ENCODE measurements around the gene DDA1.

DDA1 gene

DNA sequence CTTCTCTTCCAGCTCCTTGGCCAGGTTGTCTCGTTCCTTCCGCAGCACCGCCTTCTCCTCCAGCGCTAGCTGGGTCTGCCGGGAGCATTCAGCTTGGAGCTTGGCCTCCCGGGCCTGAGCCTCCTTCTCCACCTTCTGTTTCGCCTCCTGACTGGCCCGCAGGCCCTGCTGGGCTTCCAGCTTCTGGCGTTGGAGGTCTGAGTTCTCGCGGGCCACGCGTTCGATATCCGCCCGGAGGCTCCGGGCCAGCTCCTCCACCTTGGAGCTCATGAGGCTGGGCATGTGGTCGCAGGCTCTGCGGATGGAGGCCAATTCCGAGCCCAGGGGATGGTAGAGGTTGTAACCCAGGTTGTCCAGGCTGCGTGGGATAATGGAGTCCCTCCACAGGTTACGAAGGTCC, 56.0 kb downstream of the DDA1 start:
- no peak overlapping the region for H3K4me3 ChIP-seq (ENCODE audit: insufficient read depth, low read length, poor library complexity, severe bottlenecking)
- H3K4me2 ChIP-seq (ENCODE audit: low read depth, low read length, poor library complexity, severe bottlenecking) = no peak overlapping the region
- H3K27me3 ChIP-seq (ENCODE audit: low read length) = no peaks in the 10 kb centered on the region
- H2AFZ ChIP-seq (ENCODE audit: low read depth, low read length, severe bottlenecking) = no peak overlapping the region
- H3K79me2 ChIP-seq (ENCODE audit: insufficient read depth, low read length) = no peaks in the 10 kb centered on the region
- H3K27ac ChIP-seq (ENCODE audit: low read depth, low read length) = no peak overlapping the region
- TF ChIP-seq EZH2phosphoT487 (conservative IDR thresholded peaks at IDR 0.05; ENCODE audit: low read length) = no peak
- no peak for TF ChIP-seq CTCF (IDR thresholded peaks at IDR 0.05; ENCODE audit: insufficient read depth, low read length, poor library complexity, severe bottlenecking)
- no peaks in the 10 kb centered on the region for H4K20me1 ChIP-seq (ENCODE audit: low read depth, low read length)
- H3K9me2 ChIP-seq (replicated peaks; ENCODE audit: insufficient read depth, low read length) = no peaks in the 10 kb centered on the region
- H3K36me3 ChIP-seq (ENCODE audit: low read length) = no peaks in the 10 kb centered on the region
- peaks cover 9% of the 10 kb centered on the region for H3F3A ChIP-seq (ENCODE audit: insufficient read depth)
- no peaks in the 10 kb centered on the region for H3K9me3 ChIP-seq (ENCODE audit: insufficient read depth, low read length)
- H3K9ac ChIP-seq (ENCODE audit: low read length) = no peak overlapping the region

GRCh38 chr19:17370026-17370587, 60.7 kb downstream of the DDA1 start:
- Histone ChIP-seq H3F3A (ENCODE audit: insufficient read depth) (peaks cover 18% of the 10 kb centered on the region), H3K27me3 (ENCODE audit: low read length) (no peaks in the 10 kb centered on the region), H3K9me3 (ENCODE audit: insufficient read depth, low read length) (no peaks in the 10 kb centered on the region), H3K9ac (ENCODE audit: low read length) (peak overlapping the region; percentile 48), H4K20me1 (ENCODE audit: low read depth, low read length) (no peaks in the 10 kb centered on the region), H3K27ac (ENCODE audit: low read depth, low read length) (peak overlapping the region; percentile 98), H3K4me3 (ENCODE audit: insufficient read depth, low read length, poor library complexity, severe bottlenecking) (peak overlapping the region; percentile 31), H2AFZ (ENCODE audit: low read depth, low read length, severe bottlenecking) (no peak overlapping the region), H3K79me2 (ENCODE audit: insufficient read depth, low read length) (no peaks in the 10 kb centered on the region), H3K36me3 (ENCODE audit: low read length) (no peaks in the 10 kb centered on the region), H3K9me2 (replicated peaks; ENCODE audit: insufficient read depth, low read length) (no peaks in the 10 kb centered on the region), H3K4me2 (ENCODE audit: low read depth, low read length, poor library complexity, severe bottlenecking) (peak overlapping the region; percentile 68)
- no peak for TF ChIP-seq EZH2phosphoT487 (conservative IDR thresholded peaks at IDR 0.05; ENCODE audit: low read length)
- TF ChIP-seq CTCF (IDR thresholded peaks at IDR 0.05; ENCODE audit: insufficient read depth, low read length, poor library complexity, severe bottlenecking) = no peak
